Calu3 (cell line): ENCODE data around the gene REPS1. TPM values are rescaled to one million over a fixed set of nuclear protein-coding genes. Genes with fewer than 3 reads are reported as not detected.

ENCODE experiments used
- BruUV-seq: library from RNA; stranded (reverse); fragments of 400-500 nt; replicated peaks from 2 replicates; lab custom pipeline; 2021; lab: Mats Ljungman, UMichigan
- CTCF ChIA-PET: fragments of 300-600 bp; sonication (Branson Sonifier 250); formaldehyde crosslinking; loops from one replicate; lab custom pipeline; 2022; ENCODE audit warnings: antibody characterized with exemption; lab: Charles Lee
- DNase-seq: peaks from one replicate; pipeline ENCODE4 v3.0.0; 2022
- H3K27ac Mint-ChIP-seq: one replicate; pipeline ENCODE4 v1.8.0; 2022; ENCODE audit warnings: mixed read lengths; ENCODE audit not compliant: unreplicated experiment
- H3K27me3 Mint-ChIP-seq: one replicate; pipeline ENCODE4 v1.8.0; 2022; ENCODE audit warnings: mixed read lengths; ENCODE audit not compliant: unreplicated experiment
- H3K36me3 Mint-ChIP-seq: one replicate; pipeline ENCODE4 v1.8.0; 2022; ENCODE audit warnings: mild to moderate bottlenecking, moderate library complexity, mixed read lengths; ENCODE audit not compliant: insufficient read depth, unreplicated experiment
- H3K4me1 Mint-ChIP-seq: one replicate; pipeline ENCODE4 v1.8.0; 2022; ENCODE audit warnings: mild to moderate bottlenecking, low read depth, mixed read lengths; ENCODE audit not compliant: unreplicated experiment
- H3K4me3 Mint-ChIP-seq: one replicate; pipeline ENCODE4 v1.8.0; 2022; ENCODE audit warnings: mild to moderate bottlenecking, low read depth, moderate library complexity, mixed read lengths; ENCODE audit not compliant: unreplicated experiment
- H3K9me3 Mint-ChIP-seq: one replicate; pipeline ENCODE4 v1.8.0; 2022; ENCODE audit warnings: low read depth, mixed read lengths; ENCODE audit not compliant: unreplicated experiment
- CTCF ChIP-seq: fragments of 200-600 bp; IDR thresholded peaks from one replicate; pipeline ENCODE4 v1.8.0; 2022; ENCODE audit warnings: antibody characterized with exemption; ENCODE audit not compliant: unreplicated experiment
- intact Hi-C: fragments of 100-400 bp; cut with micrococcal nuclease; formaldehyde crosslinking; loops from one replicate; pipeline ENCODE4 v1.10.0; 2022; ENCODE audit not compliant: unreplicated experiment
- total RNA-seq: library from RNA; stranded (reverse); gene quantifications from 2 replicates; pipeline ENCODE4 v1.2.3, GENCODE V29; 2022

Gene REPS1
- total RNA-seq, 1 experiment from 2014 or later = 29.5 TPM

- Mint-ChIP-seq H3K4me3 (no peak overlapping the region), H3K27me3 (no peaks in the 10 kb centered on the region), H3K36me3 (no peaks in the 10 kb centered on the region), H3K27ac (no peak overlapping the region), H3K4me1 (no peaks in the 10 kb centered on the region), H3K9me3 (peaks cover 2% of the 10 kb centered on the region)
- intact Hi-C loops = no loop called here
- BruUV-seq = no TSS peak
- no peak for TF ChIP-seq CTCF
- no peak for DNase-seq
- CTCF ChIA-PET = no interaction called here
Observed at GRCh38 chr6:138862456-138862855, 125.6 kb downstream of the REPS1 start.

GRCh38 chr6:138857775-138858174, 130.3 kb downstream of the REPS1 start:
- H3K9me3 Mint-ChIP-seq = peaks cover 2% of the 10 kb centered on the region
- H3K4me3 Mint-ChIP-seq = no peak overlapping the region
- H3K4me1 Mint-ChIP-seq = no peaks in the 10 kb centered on the region
- no TSS peak for BruUV-seq
- no peak for DNase-seq
- no peaks in the 10 kb centered on the region for H3K36me3 Mint-ChIP-seq
- CTCF ChIA-PET = no interaction called here
- H3K27me3 Mint-ChIP-seq = no peaks in the 10 kb centered on the region
- TF ChIP-seq CTCF = no peak
- H3K27ac Mint-ChIP-seq = no peak overlapping the region
- intact Hi-C loops = no loop called here

GRCh38 chr6:138856654-138857053, 131.4 kb downstream of the REPS1 start:
- Mint-ChIP-seq H3K9me3 (peaks cover 2% of the 10 kb centered on the region), H3K27me3 (no peaks in the 10 kb centered on the region), H3K27ac (no peak overlapping the region), H3K4me3 (no peak overlapping the region), H3K4me1 (no peaks in the 10 kb centered on the region), H3K36me3 (no peaks in the 10 kb centered on the region)
- no peak for TF ChIP-seq CTCF
- CTCF ChIA-PET = no interaction called here
- intact Hi-C loops = no loop called here
- DNase-seq = no peak
- BruUV-seq = no TSS peak

Other genes starting within 250 kb of the REPS1 start
- gene CCDC28A, start 214.5 kb downstream of the REPS1 start, total RNA-seq = 9.8 and 12.1 TPM in 2 replicates
- not detected in 2 replicates for gene ECT2L, start 192.2 kb downstream of the REPS1 start, total RNA-seq
- gene ABRACL, start 40.5 kb upstream of the REPS1 start, total RNA-seq = 36.1 and 40.4 TPM in 2 replicates
- 7.1 and 7.5 TPM in 2 replicates for gene HECA, start 146.8 kb upstream of the REPS1 start, total RNA-seq